Skin of body (tissue), 3 donors: Measurements from ENCODE around the gene SDE2. TPM values are rescaled to one million over a fixed set of nuclear protein-coding genes. Genes with fewer than 3 reads are reported as not detected.
"Not testable (repeated sequence)": the region's sequence is repeated elsewhere in the genome, so short reads cannot be mapped to it uniquely, and the experiment has no call there.

Experiments
- DNase-seq: peaks from one replicate; lab custom pipeline; 2025; lab: John Stamatoyannopoulos, UW
- small RNA-seq: library from RNA; depleted of rRNA; stranded (forward); fragments of <200 nt; gene quantifications from one replicate; pipeline ENCODE3, GENCODE V24; 2014; ENCODE audit warnings: low replicate concordance
- total RNA-seq: library from RNA; depleted of rRNA; stranded (reverse); fragments of >200 nt; gene quantifications from one replicate; pipeline ENCODE4 v1.2.3, GENCODE V29; 2014

Gene SDE2
- total RNA-seq, 1 donor from 2014 or later, result 35.0 TPM

DNA sequence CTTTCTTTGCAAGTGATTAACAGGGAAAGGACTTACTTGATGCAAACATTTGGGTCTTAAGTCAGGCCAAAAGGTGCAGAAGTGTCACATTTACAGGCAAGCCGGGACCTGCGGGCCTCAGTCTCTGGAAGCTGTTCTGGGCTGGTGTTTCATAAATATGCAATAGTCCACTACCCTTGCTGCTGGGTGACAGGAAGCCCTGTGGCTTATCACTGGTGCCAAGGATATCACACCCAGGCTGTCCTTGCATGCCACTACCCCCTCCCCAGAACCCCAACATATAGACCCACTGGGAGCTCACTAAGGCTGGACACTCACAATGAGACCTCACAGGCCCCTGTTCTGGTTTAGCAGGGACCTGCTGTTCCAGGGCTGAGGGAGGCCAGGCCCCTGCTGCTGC lies 54.8 kb downstream of the SDE2 start:
- no peak for DNase-seq

DNA sequence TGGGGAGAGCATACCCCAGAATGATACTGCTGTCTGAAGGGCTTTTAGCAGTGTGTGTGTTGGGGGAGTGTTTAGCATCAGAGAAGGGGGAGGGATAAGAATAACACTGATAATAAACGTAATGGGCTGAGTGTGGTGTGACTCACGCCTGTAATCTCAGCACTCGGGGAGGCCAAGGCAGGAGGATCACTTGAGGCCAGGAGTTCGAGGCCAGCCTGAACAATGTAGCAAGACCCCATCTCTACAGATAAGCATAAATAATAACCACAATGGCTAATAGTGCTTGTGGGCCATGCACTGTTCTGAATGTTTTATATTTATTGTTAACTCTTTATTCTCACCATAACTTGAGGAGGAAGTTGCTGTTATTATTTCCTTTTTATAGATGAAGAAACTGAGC lies 55.6 kb downstream of the SDE2 start:
- DNase-seq, result no peak

DNA sequence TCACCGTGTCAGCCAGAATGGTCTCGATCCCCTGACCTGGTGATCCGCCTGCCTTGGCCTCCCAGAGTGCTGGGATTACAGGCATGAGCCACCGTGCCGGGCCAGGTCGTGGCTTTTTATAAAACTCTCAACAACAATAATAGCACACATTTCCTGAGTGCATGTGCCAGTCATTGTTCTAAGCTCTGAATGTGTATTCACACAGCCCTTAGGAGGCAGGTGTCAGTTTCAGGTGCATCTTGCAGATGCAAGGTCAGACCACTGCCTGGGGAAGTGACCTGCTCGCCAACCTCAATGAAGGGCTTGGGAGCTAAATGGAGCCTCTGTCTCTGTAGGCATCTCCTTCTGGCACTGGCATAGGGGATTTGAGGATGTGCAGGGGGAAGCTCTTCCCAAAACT lies 56.6 kb downstream of the SDE2 start:
- no peak for DNase-seq

DNA sequence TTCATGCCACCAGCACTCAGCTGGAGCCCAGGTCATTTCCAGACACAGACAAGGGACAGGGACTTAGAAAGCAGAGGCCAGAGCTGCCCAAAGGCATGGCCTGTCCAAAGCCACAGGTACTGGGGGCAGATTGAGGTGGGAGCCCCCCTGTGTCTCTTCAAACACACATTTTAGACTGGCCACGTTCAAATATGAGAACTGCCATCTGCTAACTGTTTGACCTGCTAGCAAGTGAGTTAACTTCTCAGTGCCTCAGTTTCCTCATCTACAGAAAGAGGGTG lies 57.3 kb downstream of the SDE2 start:
- DNase-seq, result no peak

DNA sequence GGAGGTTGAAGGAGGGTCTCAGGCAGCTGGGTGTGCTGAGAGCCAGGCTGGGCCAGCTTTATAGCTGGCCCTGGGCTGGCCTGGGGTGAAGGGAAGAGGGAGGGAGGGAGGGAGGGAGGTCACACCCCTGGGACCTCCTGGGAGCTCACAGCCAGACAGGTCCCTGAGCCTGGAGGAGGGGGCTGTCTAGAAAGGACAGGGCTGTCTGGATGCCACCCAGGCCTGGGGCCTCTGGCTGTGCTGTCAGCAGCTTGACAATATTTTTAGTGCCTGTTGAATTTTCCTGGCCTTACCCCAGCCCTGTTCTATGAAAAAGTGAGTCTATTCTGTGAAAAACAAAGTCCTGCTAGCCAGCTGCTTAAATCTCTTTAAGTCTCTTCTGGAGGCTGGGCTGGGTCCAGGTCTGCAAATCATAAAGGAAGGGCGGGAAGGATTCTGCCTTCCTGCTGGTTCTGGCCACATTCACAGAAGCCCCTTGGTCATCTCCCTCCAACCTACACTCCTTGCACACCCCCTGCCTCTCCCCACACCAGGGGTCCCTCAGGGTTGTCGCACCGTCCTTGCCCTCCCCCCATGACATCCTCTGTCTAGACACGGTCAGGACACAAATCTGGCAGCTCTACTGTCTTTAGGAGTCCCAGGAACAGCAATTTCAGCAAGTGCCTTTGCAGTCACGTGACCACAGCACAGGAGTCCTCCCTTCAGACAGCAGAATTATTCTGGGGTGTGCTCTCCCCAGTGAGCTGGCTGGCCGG lies 57.8 kb downstream of the SDE2 start, which contains the start of gene LEFTY2:
TSS of gene LEFTY2 (minus strand) at position 34 of the 755 bp plus-strand sequence. CDS start 80 bp downstream, outside the sequence.
- peak; percentile 67 for DNase-seq

DNA sequence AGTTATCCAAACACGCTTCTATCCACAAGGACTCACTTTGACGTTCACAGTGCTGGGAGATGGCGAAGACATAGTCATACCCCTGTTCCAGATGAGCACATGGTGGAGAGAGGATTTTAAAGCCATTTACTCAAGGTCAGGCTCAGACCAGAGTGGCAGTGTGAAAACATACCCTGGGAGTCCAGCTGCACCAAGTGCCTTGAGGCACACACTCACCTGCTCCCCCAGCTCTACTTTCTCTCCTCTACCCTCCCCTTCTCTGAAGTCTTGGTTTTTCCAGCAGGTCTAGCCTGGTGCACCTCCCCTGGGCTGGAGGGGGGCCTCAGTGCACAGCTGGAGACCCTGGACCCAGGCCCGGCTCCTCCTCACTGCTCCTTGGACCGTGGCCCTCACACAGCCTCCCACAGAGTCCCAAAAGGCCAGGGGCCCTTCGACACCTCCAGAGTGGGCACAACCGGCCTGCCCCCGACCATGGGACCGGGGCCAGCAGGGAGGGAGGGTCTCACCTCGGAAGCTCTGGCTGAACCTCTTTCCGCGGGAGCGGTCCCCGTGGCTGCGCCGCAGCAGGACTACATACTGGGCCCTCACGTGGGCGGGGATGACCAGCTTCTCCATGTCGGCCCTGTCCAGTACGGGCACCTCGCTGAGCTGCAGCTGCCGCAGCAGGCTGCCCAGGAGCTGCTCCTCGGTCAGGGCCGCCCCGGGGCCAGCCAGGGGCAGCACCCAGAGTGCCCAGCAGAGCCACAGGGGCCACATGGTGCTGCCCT lies 58.6 kb downstream of the SDE2 start:
- DNase-seq, result no peak

DNA sequence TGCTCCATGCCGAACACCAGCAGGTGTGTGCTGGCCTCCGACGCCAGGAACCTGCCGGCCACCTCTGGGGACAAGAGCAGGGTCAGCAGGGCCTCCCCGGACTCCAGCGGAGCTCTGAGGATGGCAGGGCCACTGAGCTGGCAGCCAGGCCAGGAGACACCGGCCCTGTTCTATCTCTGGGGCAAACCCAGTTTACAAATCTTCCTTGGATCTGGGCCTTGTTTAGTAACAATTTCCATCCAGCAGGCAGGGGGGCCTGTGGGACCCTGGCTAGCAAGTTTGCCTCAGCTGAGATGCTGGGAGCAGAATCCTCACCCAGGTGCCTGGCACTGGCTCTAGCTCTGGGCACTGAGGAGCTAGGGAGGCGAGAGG lies 59.2 kb downstream of the SDE2 start:
- not testable (repeated sequence) for DNase-seq

DNA sequence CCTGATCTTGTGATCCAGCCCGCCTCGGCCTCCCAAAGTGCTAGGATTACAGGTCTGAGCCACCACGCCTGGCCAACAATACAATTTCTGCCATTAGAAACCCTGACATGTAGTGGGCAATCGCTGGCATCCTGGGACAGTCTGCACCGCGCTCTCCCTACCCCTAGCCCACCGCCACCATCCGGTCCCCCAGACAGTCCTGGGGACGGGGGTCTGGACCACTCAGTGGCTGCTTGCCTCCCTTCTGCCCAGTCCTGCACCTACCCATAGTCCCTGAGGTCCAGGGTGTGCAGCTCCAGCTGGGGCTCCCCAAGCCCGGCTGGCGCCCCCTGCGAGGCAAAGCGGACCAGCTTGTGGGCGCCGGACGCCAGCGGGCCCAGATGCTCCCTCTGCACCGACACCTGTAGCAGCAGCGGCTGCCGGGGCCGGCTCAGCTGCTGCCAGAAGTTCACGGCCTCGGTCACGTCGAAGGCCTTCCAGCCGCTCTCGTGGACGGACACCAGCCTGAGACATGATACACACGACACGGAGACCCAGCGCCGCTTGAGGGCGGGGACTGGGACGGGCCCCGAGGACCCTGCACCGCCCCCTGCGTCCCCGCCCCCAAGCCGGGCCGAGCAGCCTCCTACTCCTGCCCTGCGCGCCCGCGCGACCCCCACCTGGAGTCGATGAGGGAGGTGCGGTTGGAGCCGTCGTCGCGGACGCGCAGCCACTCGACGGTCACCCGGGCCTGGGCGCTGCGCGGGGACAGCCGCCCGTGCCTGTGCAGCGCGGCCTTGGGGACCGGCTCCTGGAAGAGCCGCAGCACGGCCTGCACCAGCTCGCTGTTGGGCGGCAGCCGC lies 59.8 kb downstream of the SDE2 start:
- DNase-seq, result not testable (repeated sequence)

DNA sequence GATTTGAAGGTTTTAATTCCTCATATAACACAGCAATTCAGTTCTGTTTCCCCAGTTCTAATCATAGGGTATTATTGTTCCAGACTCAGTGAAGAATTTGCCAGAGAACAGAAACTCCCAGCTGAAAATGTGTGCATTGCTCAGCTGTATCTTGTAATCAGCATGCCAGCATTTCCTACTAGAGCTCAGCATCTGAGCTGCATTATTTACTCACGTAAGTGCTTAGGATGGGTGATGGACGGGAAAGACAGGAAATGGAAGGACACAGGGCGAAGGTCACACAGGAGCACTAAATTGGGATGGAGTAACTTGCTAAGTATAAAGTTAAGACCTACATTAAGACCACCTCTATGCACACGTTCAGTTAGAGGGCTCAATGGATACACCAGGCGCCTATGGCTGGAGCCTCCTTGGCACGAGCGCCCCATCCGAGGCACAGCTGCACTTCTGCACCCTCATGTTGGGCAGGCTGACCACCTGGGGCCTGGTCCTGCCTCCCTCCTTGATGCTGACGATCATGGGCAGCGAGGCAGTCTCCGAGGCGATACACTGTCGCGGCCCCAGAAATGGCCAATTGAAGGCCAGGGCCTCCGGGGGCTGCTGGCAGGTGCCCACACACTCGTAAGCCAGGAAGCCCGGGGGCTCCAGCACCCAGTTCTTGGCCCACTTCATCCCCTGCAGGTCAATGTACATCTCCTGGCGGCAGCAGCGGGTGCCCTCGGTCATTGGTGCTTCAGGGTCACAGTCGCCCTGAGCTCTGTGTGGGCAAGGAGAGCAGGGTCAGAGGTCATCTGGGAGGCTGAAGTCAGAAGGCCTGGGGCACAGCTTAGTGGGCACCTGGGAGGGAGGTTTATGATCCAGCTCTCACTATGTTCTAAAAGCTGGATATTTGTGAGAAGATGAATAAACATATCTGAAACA lies 61.8 kb downstream of the SDE2 start:
- peak; percentile 47 for DNase-seq

DNA sequence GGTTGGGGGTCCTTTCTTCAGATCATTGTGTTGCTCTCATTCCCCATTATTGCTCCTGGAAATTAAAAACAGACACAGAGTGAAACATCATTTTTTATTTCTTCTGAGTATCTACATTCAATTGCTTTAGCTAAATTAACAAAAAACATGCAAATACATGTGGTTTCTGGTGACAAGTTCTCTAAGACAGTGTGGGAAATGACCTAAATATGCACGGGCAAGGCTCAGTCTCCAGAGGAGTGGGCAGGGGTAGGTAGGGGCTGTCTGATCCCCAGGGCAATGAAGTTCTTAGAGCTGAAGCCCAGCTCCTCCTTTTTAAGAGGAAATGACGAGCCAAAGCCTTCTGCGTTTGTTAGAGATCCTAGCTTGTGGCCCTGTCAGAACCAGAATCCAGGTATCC lies 62.6 kb downstream of the SDE2 start:
- no peak for DNase-seq

DNA sequence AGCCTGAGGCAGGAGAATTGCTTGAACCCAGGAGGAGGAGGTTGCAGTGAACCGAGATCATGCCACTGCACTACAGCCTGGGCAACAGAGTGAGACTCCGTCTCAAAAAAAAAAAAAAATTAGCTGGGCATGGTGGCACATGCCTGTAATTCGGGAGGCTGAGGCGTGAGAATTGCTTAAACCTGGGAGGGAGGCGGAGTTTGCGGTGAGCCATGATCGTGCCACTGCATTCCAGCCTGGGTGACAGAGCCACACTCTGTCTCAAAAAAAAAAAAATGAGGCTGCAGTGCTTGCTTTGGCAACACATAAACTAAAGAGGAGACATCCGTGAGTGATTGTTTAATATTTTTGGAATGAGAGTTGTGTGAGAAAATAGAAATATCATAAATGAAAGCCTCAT lies 63.1 kb downstream of the SDE2 start:
- not testable (repeated sequence) for DNase-seq

DNA sequence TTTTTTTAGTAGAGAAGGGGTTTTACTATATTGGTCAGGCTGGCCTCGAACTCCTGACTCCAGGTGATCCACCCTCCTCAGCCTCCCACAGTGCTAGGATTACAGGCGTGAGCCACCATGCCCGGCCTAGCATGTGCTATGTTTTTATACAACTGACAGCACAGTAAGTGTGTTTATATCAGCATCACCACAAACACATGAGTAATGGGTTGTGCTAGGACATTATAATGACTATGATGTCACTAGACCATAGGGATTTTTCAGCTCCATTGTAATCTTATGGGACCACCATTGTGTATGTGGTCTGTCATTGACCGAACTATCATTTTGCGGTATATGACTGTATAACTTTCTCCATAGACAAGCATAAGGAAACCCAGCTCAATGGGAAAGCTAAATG lies 64.4 kb downstream of the SDE2 start:
- no peak for DNase-seq

DNA sequence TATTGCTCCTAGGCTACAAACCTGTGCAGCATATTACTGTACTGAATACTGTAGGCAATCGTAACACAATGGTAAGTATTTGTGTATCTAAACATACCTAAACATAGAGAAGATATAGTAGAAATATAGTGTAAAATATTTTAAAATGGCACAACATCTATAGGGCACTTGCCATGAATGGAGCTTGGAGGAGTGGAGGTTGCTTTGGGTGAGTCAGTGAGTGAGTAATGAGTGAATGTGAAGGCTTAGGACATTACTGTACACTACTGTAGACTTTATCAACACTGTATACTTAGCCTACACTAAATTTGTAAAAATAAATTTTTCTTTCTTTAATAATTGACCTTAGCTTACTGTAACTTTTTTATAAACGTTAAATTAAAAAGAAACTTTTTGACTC lies 66.1 kb downstream of the SDE2 start:
- DNase-seq, result no peak

Small RNA genes within 50 kb of the gene (small RNA-seq; reads per million reads assigned to genes)
- gene AL117348.1 (not detected), gene NDUFA3P3 (not detected)

Other genes starting within 250 kb of the SDE2 start
- 208 TPM for gene SRP9, start 221.5 kb downstream of the SDE2 start, total RNA-seq
- gene EPHX1, start 189.2 kb downstream of the SDE2 start, total RNA-seq, result 34.0 TPM
- 43.8 TPM for gene TMEM63A, start 117.0 kb downstream of the SDE2 start, total RNA-seq
- gene LEFTY1, start 110.2 kb downstream of the SDE2 start, total RNA-seq, result 0.30 TPM
- 22.8 TPM for gene PYCR2, start 75.1 kb downstream of the SDE2 start, total RNA-seq
- gene LEFTY2, start 58.1 kb downstream of the SDE2 start, total RNA-seq, result 6.7 TPM
- 452 TPM for gene H3-3A, start 63.4 kb upstream of the SDE2 start, total RNA-seq
- 55.1 TPM for gene ACBD3, start 187.4 kb upstream of the SDE2 start, total RNA-seq
- gene MIXL1, start 224.3 kb upstream of the SDE2 start, total RNA-seq, result not detected